T follicular helper cell (primary cell): ENCODE measurements around the gene SPATS2L.

ENCODE experiments used
- DNase-seq: peaks from one replicate; pipeline ENCODE4 v3.0.0-alpha.2; 2020; ENCODE audit warnings: low read depth
- total RNA-seq, 2 experiments: gene quantifications; one replicate each; lab custom pipeline; 2026; lab: John Stamatoyannopoulos, UW

Gene SPATS2L, protein sequence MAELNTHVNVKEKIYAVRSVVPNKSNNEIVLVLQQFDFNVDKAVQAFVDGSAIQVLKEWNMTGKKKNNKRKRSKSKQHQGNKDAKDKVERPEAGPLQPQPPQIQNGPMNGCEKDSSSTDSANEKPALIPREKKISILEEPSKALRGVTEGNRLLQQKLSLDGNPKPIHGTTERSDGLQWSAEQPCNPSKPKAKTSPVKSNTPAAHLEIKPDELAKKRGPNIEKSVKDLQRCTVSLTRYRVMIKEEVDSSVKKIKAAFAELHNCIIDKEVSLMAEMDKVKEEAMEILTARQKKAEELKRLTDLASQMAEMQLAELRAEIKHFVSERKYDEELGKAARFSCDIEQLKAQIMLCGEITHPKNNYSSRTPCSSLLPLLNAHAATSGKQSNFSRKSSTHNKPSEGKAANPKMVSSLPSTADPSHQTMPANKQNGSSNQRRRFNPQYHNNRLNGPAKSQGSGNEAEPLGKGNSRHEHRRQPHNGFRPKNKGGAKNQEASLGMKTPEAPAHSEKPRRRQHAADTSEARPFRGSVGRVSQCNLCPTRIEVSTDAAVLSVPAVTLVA
- total RNA-seq: 11.6 to 13.8 reads per million in 2 experiments

DNA sequence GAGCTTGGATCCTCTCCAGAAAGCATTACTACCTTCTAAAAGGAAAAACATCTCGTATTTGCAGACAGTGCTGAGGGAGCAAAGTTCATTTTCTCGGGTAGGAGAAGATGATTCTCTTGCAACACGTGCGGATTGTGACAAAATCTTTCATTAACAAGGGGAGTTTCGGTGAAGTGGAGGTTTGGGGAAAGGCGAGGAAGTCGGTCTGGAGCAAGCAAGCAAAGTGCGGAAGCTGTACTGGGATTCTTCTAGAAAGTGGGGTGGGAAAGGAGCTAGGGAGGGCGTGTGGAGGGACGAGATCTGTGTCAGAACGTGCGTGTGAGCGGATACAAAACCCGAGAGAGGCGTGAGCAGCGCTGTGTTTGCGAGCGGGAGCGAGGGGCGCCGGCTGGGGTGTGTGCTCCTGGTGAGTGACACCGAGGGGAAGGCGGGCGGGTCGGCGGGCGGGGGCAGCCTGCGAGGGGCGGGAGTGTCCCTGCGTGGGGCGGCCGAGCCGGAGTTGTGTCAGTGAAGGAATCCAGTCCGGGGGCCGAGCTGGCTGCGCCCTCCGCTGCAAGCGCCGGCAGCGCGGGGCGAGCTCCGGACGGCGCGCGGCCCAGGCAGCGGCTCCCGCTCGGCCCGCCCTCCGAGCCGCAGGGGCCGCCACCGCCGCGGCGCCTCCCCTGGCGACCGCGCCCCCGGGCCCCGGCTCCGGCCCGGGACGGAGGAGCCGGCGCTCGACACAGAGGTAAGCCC lies at the start of gene SPATS2L:
SPATS2L (plus strand) TSS at position 498 of the 735 bp plus-strand sequence. CDS start 82,552 bp downstream, outside the sequence.
- peak; percentile 6 for DNase-seq

DNA sequence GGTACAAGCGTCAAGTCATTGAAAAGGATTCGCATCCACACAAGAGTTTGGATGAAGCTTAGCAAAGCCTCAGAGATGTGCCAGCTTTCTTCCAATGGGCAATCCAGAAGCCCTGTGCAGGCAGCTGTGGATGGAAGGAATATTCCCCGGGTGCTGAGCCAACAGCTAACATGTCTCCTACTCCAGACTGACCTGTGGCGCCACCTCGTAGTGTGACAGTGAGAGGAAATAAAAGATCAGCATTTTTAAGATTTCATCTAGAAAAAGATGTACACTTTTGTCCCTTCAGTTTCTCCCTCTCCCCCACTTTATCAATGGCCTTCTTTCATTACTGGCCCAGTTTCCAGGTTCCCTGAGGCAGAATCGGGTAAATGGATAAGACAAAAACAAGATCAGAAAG lies 48.9 kb upstream of the SPATS2L start:
- DNase-seq: no peak

DNA sequence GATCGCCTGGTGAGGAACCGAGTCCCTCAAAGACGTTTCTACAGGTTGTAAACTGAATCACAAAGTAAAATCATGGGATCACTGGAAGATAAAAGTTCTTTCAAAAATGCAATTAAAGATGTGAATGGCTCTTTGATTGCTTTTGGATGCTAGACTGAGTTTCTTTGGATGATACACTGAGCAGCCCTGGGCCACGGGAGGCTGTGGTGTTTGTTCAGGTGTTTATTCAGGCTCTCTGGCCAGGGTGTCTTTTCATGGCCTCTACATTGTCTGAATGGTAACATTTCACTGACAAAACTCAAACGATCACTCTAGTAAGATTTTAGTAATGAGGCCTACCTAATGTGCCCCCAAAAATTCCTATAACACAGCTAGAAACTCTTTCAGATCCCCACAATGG lies 48.4 kb upstream of the SPATS2L start:
- DNase-seq: no peak

- DNase-seq: no peak
These were observed 47.5 kb upstream of the SPATS2L start for GRCh38 chr2:200258881-200259576.

- no peak for DNase-seq
These were observed 46.9 kb upstream of the SPATS2L start for GRCh38 chr2:200259577-200259957.

- no peak for DNase-seq
These were observed 44.4 kb upstream of the SPATS2L start for GRCh38 chr2:200262047-200262446.

DNA sequence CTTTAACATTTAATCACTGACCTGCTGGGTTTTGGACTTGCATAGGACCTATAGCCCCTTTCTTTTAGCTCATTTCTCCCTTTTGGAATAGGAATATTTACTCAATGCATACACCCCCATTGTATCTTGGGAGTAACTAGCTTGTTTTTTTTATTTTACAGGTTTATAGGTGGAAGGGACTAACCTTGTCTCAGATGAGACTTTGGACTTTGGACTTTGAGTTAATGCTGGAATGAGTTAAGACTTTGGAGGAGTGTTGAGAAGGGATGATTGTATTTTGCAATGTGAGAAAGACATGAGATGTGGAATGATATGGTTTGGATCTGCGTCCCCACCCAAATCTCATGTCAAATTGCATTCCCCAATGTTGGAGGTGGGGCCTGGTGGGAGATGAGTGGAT lies 43.2 kb upstream of the SPATS2L start:
- DNase-seq: no peak

- DNase-seq: no peak
These were observed 41.9 kb upstream of the SPATS2L start for GRCh38 chr2:200264631-200265030.

DNA sequence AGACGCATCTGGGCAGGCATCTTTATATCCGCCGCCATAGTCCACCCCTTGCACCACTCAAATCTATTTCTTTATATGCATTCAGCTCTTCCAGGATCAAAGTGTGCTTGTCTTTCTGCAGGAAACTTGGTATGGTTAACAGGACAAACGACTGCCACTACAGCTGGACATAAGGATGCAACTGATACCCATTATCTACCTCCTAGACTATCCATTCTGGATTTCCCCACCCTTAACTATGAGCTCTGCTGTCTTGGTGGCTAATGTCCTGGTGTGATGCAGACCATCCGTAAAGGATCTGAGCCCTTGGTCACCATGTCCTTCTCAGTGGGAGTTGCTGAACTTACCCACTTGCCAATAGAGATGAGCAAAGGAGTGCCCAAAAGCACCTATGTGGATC lies 40.1 kb upstream of the SPATS2L start:
- no peak for DNase-seq

DNA sequence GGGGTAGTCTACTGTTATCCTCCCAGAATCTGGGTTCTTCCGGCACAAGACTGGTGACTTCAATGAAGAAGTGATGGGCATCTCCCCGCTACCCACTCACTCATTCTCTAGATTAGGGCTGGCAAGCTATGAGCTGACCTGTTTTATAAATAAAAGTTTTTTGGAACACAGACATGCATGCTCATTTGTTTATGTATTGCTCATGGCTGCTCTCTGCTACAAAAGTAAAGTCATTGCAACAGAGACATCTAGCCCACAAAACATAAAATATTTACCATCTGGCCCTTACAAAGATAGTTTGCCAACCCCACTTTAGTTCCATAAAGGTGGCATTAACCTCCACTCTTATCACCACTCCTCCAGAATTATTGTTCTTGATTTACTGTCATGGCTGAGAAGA lies 39.1 kb upstream of the SPATS2L start:
- no peak for DNase-seq

GRCh38 chr2:200270732-200271131 lies 35.8 kb upstream of the SPATS2L start:
- no peak for DNase-seq

- no peak for DNase-seq
These were observed 34.2 kb upstream of the SPATS2L start for GRCh38 chr2:200272320-200272719.

GRCh38 chr2:200274116-200275075 lies 32.1 kb upstream of the SPATS2L start:
- no peak for DNase-seq

DNA sequence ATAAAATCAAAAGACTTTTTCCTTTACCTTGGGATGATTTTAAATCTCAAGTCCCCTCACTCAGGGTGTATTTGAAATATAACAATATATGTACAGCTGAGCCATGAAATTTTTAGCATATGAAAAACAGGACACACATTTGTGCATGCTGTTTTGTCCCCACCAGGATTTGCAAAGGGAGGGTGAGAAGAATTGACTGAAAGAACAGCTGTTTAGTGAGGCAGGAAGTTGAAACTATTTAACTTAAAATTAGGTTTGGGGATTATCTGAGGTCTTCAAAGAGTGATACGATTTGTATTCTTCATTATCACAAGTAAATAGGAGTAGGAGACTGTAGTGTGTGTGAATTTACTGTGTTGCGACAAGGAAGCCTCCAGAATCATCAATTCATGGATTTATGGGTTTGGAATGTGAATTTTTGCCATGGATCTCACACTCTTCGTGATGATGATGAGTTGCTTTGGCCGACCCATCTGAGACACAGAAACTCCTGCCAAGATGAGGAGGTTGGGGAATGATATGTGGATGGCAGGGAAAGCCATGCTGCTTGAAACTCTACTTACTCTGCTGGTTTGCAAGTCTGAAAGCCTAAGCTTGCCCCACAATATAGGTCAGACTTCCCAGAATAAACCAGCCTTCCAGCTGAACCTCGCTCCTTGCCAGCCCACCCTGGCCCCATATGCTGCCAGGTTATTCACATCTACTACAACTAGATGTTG lies 31.0 kb upstream of the SPATS2L start:
- DNase-seq: no peak

DNA sequence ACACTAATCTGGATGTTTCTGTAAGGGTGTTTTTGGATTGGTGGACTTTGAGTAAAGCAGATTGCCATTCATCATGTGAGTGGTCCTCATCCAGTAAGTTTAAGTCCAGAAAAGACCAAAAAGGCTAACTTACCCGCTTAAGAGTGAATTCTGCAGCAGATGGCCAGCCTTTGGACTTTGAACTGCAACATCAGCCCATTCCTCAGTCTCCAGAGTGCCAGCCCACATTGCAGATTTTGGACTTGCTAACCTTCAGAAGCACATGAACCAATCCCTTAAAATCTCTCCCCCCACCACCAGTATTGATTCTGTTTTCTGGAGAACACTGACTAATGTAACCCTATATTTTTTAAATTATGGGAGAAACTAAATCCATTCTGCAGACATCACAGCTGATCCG lies 30.0 kb upstream of the SPATS2L start:
- DNase-seq: no peak

DNA sequence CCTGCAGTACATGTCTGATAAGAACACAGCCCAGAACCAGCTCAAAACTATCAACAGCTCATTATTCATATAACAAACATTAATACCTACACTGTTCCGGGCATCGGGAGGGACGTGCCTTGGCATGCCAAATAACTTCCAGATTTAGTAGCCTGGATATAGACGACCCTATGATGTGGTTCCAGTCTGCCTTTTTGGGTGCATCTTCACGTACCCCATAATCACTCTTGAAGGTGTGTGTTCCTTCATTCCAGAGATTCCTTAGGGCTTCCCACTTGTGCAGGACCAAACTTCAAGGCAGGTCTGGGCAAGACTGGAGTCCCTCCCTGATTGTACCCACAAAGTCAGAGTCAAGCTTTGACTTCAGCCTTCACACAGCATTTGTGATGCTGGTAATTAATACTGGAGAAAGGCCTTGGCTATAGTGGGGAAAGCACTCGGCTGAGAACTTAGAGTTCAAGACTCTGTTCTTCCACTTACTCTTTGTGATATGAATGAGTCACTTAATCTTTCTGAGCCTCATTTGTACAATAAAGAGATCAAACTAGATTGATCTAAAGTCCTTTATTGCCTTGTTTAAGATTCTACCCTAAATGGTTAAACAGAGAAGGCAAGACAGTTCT lies 27.7 kb upstream of the SPATS2L start:
- no peak for DNase-seq

DNA sequence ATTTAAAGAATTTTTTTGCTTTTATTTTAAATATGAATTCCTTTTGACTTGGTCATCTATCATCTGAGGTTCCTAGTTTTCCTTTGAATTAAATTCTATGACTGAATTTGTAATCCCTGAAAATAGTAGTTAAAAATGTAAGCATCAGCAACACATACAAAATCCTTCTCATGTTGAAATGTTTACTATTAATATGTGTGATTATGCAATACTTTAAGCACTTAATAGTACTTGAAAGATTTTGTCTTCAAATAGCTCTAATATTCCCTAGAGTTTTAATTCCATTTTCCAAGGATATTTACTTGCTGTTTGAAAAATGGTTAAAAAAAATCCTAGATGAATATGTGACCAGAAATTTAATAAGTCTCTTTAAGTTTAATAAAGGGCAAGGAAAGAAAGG lies 26.6 kb upstream of the SPATS2L start:
- no peak for DNase-seq

DNA sequence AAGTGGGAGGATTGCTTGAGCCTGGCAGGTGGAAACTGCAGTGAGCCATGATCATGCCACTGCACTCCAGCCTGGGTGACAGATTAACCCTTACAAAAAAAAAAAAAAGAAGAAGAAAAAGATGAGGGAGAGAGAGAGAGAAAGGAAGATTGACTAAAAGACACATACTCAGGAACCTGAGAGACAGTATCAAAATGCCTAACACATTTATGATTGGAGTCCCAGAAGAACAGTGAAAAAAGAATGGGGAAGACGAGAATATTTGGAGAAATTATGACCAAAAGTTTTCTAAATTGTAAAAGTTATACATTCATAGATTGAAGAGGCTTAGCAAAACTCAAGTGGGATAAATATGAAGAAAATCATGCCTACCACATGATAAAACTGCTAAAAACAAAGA lies 19.9 kb upstream of the SPATS2L start:
- no peak for DNase-seq

GRCh38 chr2:200288670-200289429 lies 17.6 kb upstream of the SPATS2L start:
- no peak for DNase-seq
